H54 (cell line): ENCODE results near the gene FES.

Experiments
- DNase-seq: peaks from one replicate; pipeline ENCODE4 v3.0.0; 2011; ENCODE audit warnings: low spot score, mixed read lengths; ENCODE audit not compliant: insufficient read length
- FAIRE-seq: peaks from 3 replicates; lab custom pipeline; 2011; peaks lifted over from hg19 to GRCh38; lab: Jason Lieb, UNC
- POLR2A ChIP-seq: IDR thresholded peaks from 2 replicates; pipeline ENCODE4 v1.6.1; 2011; ENCODE audit warnings: low read depth, mild to moderate bottlenecking, low read length

Gene FES

GRCh38 chr15:90929246-90930019 lies 45.1 kb downstream of the FES start:
- no peak for DNase-seq
- no peak for TF ChIP-seq POLR2A
- no peak for FAIRE-seq

- DNase-seq (no peak), FAIRE-seq (no peak)
- no peak for TF ChIP-seq POLR2A
These were observed 46.7 kb downstream of the FES start for GRCh38 chr15:90930861-90931574.

GRCh38 chr15:90931575-90931827 lies 47.2 kb downstream of the FES start:
- DNase-seq (no peak), FAIRE-seq (no peak)
- no peak for TF ChIP-seq POLR2A

- FAIRE-seq, result no peak
- TF ChIP-seq POLR2A, result peak; percentile 65; the same call in 1 of the 2 replicates
- DNase-seq, result peak; percentile 70
These were observed 47.7 kb downstream of the FES start, which contains the start of gene HDDC3 for GRCh38 chr15:90931828-90932659. TSS of gene HDDC3 (minus strand) at chr15:90932549. CDS start at chr15:90932540, 9 bp downstream.

GRCh38 chr15:90932660-90932991 lies 48.3 kb downstream of the FES start:
- no peak for FAIRE-seq
- no peak for DNase-seq

GRCh38 chr15:90933301-90933700 lies 49.0 kb downstream of the FES start:
- FAIRE-seq (no peak), DNase-seq (no peak)
- TF ChIP-seq POLR2A, result no peak

More at GRCh38 chr15:90932660-90932991, 48.3 kb downstream of the FES start:
- TF ChIP-seq POLR2A, result no peak

GRCh38 chr15:90934256-90934948 lies 50.1 kb downstream of the FES start:
- TF ChIP-seq POLR2A, result no peak
- FAIRE-seq, result no peak

GRCh38 chr15:90934949-90935751 lies 50.8 kb downstream of the FES start, which contains the start of gene UNC45A:
TSS of gene UNC45A (plus strand) at chr15:90935285. CDS start at chr15:90935325, 40 bp downstream.
- peak; percentile 72 for DNase-seq
- FAIRE-seq, result no peak
- peak; percentile 68 for TF ChIP-seq POLR2A

More at GRCh38 chr15:90934256-90934948, 50.1 kb downstream of the FES start:
- peak; percentile 65 for DNase-seq

- no peak for TF ChIP-seq POLR2A
- DNase-seq (no peak), FAIRE-seq (no peak)
These were observed 52.5 kb downstream of the FES start for GRCh38 chr15:90936823-90937222.

- FAIRE-seq (no peak), DNase-seq (no peak)
- no peak for TF ChIP-seq POLR2A
These were observed 54.0 kb downstream of the FES start for GRCh38 chr15:90938261-90938660.

GRCh38 chr15:90939756-90940155 lies 55.5 kb downstream of the FES start:
- no peak for DNase-seq
- TF ChIP-seq POLR2A, result no peak
- no peak for FAIRE-seq

- TF ChIP-seq POLR2A, result no peak
- FAIRE-seq, result no peak
These were observed 56.7 kb downstream of the FES start for GRCh38 chr15:90941038-90941437.

More at GRCh38 chr15:90941038-90941437, 56.7 kb downstream of the FES start:
- no peak for DNase-seq
